Measurements from ENCODE around the gene SCAMP4. TPM values are rescaled to one million over a fixed set of nuclear protein-coding genes. Genes with fewer than 3 reads are reported as not detected.

The SCAMP4 gene
- total RNA-seq, 1 experiment from 2014 or later, result 69.0 TPM

- no peak overlapping the region for H2BK15ac ChIP-seq (ENCODE audit: low read depth, low read length)
- no peaks in the 10 kb centered on the region for H3K27me3 ChIP-seq (ENCODE audit: insufficient read depth, low read length)
- no CpG with 5 or more reads among the region's 49 CpGs for WGBS (ENCODE audit: extremely low coverage, insufficient read length, low lambda C conversion rate)
- no peaks in the 10 kb centered on the region for H3K23me2 ChIP-seq (ENCODE audit: insufficient read length, low read depth, low read length, poor library complexity, severe bottlenecking)
- peaks cover 7% of the 10 kb centered on the region; the same call in 1 of the 2 replicates for H3K79me2 ChIP-seq (ENCODE audit: insufficient read depth, low read length)
- H3K4ac ChIP-seq (ENCODE audit: low read depth, low read length), result no peak overlapping the region
- H2BK12ac ChIP-seq (ENCODE audit: insufficient read length, low read depth, low read length), result no peak overlapping the region
- H3K4me3 Mint-ChIP-seq, result no peak overlapping the region
- no peak overlapping the region for H3K27ac ChIP-seq (ENCODE audit: insufficient read length, low read depth, low read length)
- H3K4me1 Mint-ChIP-seq, result no peaks in the 10 kb centered on the region
- H3K79me1 ChIP-seq (ENCODE audit: insufficient read depth, low read depth, low read length, poor library complexity, severe bottlenecking), result peaks cover 3% of the 10 kb centered on the region
- H3K18ac ChIP-seq (ENCODE audit: insufficient read length, low read depth, low read length), result no peak overlapping the region
- no peaks in the 10 kb centered on the region for H3K27me3 Mint-ChIP-seq (ENCODE audit: low read depth)
- no peaks in the 10 kb centered on the region for H3K9me3 Mint-ChIP-seq
- no peak overlapping the region for H3K23ac ChIP-seq (ENCODE audit: insufficient read length, low read depth, low read length)
- H4K5ac ChIP-seq (ENCODE audit: insufficient read length, low read depth, low read length), result no peak overlapping the region
- H4K20me1 ChIP-seq (ENCODE audit: control insufficient read depth, insufficient read depth, insufficient read length), result peaks cover 3% of the 10 kb centered on the region
- peaks cover 4 to 13% (median 13%) of the 10 kb centered on the region in 3 experiments; a peak in 6 of 7 replicates for H3K36me3 Mint-ChIP-seq (ENCODE audit: insufficient read depth in 1 of 3, low read depth in 3 of 3)
- no peak overlapping the region for H4K91ac ChIP-seq (ENCODE audit: insufficient read length, low read depth, low read length)
- H4K8ac ChIP-seq (replicated peaks; ENCODE audit: insufficient read length, low read depth, low read length), result no peak overlapping the region
- no peak overlapping the region for H3K14ac ChIP-seq (ENCODE audit: insufficient read depth, low read length)
- no peak overlapping the region for H3K9ac ChIP-seq (ENCODE audit: extremely low read depth, insufficient read length, low read length)
- H2BK20ac ChIP-seq (ENCODE audit: low read depth, low read length, poor library complexity, severe bottlenecking), result no peak overlapping the region
- H3K27ac Mint-ChIP-seq, result 0 out of 7 replicates have a peak overlapping the region, but pooled peaks of 1 of the 3 experiments have one; percentile 39
- H2BK5ac ChIP-seq (ENCODE audit: insufficient read length, low read length), result no peak overlapping the region
- DNase-seq, result no peak
- H3K56ac ChIP-seq (ENCODE audit: insufficient read length, low read depth, low read length), result no peak overlapping the region
- no peak overlapping the region for H2BK120ac ChIP-seq (ENCODE audit: low read depth, low read length, poor library complexity, severe bottlenecking)
- H3K9me3 ChIP-seq (ENCODE audit: control insufficient read depth, low read depth, low read length), result no peaks in the 10 kb centered on the region
- H3K4me2 ChIP-seq (ENCODE audit: insufficient read depth, insufficient read length, low read length), result no peak overlapping the region
- H2AFZ ChIP-seq (ENCODE audit: low read length), result no peak overlapping the region
- H3K4me1 ChIP-seq (ENCODE audit: insufficient read depth, low read length), result no peaks in the 10 kb centered on the region
- H2AK5ac ChIP-seq (ENCODE audit: insufficient read length, low read length), result no peak overlapping the region
- H3T11ph ChIP-seq (ENCODE audit: low read length), result no peak overlapping the region
- TF ChIP-seq, protein P1, sequence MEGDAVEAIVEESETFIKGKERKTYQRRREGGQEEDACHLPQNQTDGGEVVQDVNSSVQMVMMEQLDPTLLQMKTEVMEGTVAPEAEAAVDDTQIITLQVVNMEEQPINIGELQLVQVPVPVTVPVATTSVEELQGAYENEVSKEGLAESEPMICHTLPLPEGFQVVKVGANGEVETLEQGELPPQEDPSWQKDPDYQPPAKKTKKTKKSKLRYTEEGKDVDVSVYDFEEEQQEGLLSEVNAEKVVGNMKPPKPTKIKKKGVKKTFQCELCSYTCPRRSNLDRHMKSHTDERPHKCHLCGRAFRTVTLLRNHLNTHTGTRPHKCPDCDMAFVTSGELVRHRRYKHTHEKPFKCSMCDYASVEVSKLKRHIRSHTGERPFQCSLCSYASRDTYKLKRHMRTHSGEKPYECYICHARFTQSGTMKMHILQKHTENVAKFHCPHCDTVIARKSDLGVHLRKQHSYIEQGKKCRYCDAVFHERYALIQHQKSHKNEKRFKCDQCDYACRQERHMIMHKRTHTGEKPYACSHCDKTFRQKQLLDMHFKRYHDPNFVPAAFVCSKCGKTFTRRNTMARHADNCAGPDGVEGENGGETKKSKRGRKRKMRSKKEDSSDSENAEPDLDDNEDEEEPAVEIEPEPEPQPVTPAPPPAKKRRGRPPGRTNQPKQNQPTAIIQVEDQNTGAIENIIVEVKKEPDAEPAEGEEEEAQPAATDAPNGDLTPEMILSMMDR (conservative IDR thresholded peaks at IDR 0.05), result no peak
Observed at GRCh38 chr19:1969176-1970002, 64.2 kb downstream of the SCAMP4 start.

Data from H9 (cell line).